Loucy (cell line): Measurements from ENCODE around the gene TXNL4A.

ENCODE experiments used
- CTCF ChIP-seq: fragments of 200-600 bp; sonication (generic); conservative IDR thresholded peaks from 2 replicates; pipeline ENCODE4 v1.5.1; 2014; ENCODE audit warnings: mild to moderate bottlenecking, antibody characterized with exemption, low read length
- EZH2phosphoT487 ChIP-seq: fragments of 200-600 bp; IDR thresholded peaks from 2 replicates; pipeline ENCODE4 v1.6.1; 2018; ENCODE audit warnings: antibody characterized with exemption, mild to moderate bottlenecking, moderate library complexity, borderline replicate concordance

- no peak for TF ChIP-seq CTCF
- TF ChIP-seq EZH2phosphoT487: no peak
Observed at GRCh38 chr18:80035997-80036396, 47.6 kb upstream of the TXNL4A start.
